Esophagus muscularis mucosa (tissue), 4 donors: ENCODE data around the gene GJB6. TPM values are rescaled to one million over a fixed set of nuclear protein-coding genes. Genes with fewer than 3 reads are reported as not detected.
"Not testable (repeated sequence)": the region's sequence is repeated elsewhere in the genome, so short reads cannot be mapped to it uniquely, and the experiment has no call there.

Experiments
- DNase-seq: peaks from one replicate; pipeline ENCODE4 v3.0.0-alpha.2; 2017; ENCODE audit errors: extremely low spot score
- H3K27ac ChIP-seq, 4 donors: fragments of 200-600 bp; sonication (generic); replicated peaks in 1 of 4; 1 replicate in 3 of 4; 2 replicates in 1 of 4; pipeline ENCODE4 v1.5.1; 2016 to 2019; ENCODE audit warnings: mild to moderate bottlenecking in 1 of 4
- H3K27me3 ChIP-seq, 4 donors: fragments of 200-600 bp; sonication (generic); one replicate each; pipeline versions ENCODE4 v1.5.1 to v1.6.0; 2016 to 2019
- H3K36me3 ChIP-seq, 4 donors: fragments of 200-600 bp; sonication (generic); one replicate each; pipeline ENCODE4 v1.5.1; 2016 to 2019
- H3K4me1 ChIP-seq, 4 donors: fragments of 200-600 bp; sonication (generic); one replicate each; pipeline ENCODE4 v1.5.1; 2016 to 2019
- H3K4me3 ChIP-seq, 4 donors: fragments of 200-600 bp; sonication (generic); 1 replicate in 2 of 4; 2 replicates in 2 of 4; pipeline ENCODE4 v1.5.1; 2016 to 2019; ENCODE audit warnings: mild to moderate bottlenecking in 4 of 4, moderate library complexity in 1 of 4
- H3K9me3 ChIP-seq, 4 donors: fragments of 200-600 bp; sonication (generic); 1 replicate in 3 of 4; 2 replicates in 1 of 4; pipeline ENCODE4 v1.5.1; 2016 to 2019
- EP300 ChIP-seq: sonication (generic); formaldehyde crosslinking; IDR thresholded peaks from one replicate; pipeline ENCODE4 v1.6.1; 2017; ENCODE audit warnings: antibody characterized with exemption
- POLR2A ChIP-seq: fragments of 450-650 bp; IDR thresholded peaks from one replicate; pipeline ENCODE4 v1.6.1; 2017; ENCODE audit warnings: antibody characterized with exemption, moderate library complexity, mild to moderate bottlenecking, low read depth
- POLR2AphosphoS5 ChIP-seq, 2 donors: sonication (generic); formaldehyde crosslinking; IDR thresholded peaks; one replicate each; pipeline ENCODE4 v1.6.1; 2017; ENCODE audit warnings: antibody characterized with exemption in 2 of 2
- WGBS: methylation state at CpG from one replicate; pipeline ENCODE4 v1.1.5; 2018; 5-methylcytosine and 5-hydroxymethylcytosine counted together
- intact Hi-C: fragments of 100-400 bp; cut with DNase I; formaldehyde crosslinking; loops from one replicate; pipeline ENCODE4 v1.15.1; 2023
- total RNA-seq, 4 donors: library from RNA; depleted of rRNA; stranded (reverse); fragments of >200 nt; gene quantifications; one replicate each; pipeline versions ENCODE4 v1.1.0 to v1.2.1, GENCODE V29; 2016
- TF ChIP-seq, protein P1 (sequence below), 3 experiments: fragments of 200-600 bp in 2 of 3; fragments of 450-650 bp in 1 of 3; sonication (generic) in 2 of 3; IDR thresholded peaks; one replicate each; pipeline ENCODE4 v1.5.1; 2017 to 2019; ENCODE audit warnings: antibody characterized with exemption in 3 of 3, mild to moderate bottlenecking in 2 of 3, moderate library complexity in 1 of 3

GJB6 gene
- total RNA-seq = not detected

DNA sequence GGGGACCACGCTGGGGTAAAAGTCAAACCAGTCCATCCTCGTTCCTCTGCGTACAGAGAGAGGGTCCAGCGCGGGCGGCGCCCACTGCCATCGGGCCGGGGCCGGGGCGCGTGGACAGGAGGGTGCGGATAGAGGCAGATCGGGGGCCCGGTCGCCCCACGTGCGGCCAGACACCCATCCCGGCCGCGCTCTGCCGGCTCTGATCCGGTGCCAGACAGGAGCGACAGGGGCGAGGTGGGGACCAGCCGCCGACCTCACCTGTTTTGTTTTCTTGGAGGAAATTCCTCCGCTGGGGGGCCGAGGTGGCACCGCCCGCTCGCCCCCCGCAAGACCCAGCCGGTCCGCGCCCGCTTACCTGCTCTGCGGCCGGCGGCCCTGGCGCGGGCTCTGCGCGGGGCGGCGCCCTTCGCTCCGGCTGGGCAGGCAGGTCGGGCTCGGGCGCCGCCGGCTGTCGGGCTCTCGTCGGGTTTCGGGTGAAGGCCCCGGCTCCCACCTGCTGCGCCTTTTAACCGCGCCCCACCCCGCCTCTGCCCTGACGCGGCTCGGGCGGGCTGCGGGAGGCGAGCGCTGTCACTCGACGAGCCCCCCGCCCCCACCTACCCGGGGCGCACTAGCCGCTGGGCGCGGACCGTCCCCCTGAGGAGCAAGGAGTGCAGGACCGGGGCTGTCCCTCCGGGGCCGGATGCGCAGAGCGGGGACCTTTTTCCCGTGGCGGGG lies at the start of gene GJB6:
Gene GJB6 (minus strand): TSS at position 481 of the 717 bp plus-strand sequence. CDS start 8,839 bp downstream, outside the sequence.
- Histone ChIP-seq H3K36me3 (no peaks in the 10 kb centered on the region), H3K27ac (no peak within 1 kb of the TSS), H3K9me3 (no peaks in the 10 kb centered on the region), H3K27me3 (peaks cover 0 to 72% (median 21%) of the 10 kb centered on the region in 4 donors), H3K4me3 (peak within 1 kb of the TSS; percentile 28 to 47 (median 40)), H3K4me1 (peaks cover 9 to 18% (median 13%) of the 10 kb centered on the region in 4 donors)
- DNase-seq = no peak
- WGBS = under 1% methylated on average over 35 of the region's 85 CpGs
- intact Hi-C loops = no loop called here
- no peak for TF ChIP-seq EP300
- TF ChIP-seq POLR2AphosphoS5 (IDR thresholded peaks at IDR 0.05) = no peak
- TF ChIP-seq, protein P1, sequence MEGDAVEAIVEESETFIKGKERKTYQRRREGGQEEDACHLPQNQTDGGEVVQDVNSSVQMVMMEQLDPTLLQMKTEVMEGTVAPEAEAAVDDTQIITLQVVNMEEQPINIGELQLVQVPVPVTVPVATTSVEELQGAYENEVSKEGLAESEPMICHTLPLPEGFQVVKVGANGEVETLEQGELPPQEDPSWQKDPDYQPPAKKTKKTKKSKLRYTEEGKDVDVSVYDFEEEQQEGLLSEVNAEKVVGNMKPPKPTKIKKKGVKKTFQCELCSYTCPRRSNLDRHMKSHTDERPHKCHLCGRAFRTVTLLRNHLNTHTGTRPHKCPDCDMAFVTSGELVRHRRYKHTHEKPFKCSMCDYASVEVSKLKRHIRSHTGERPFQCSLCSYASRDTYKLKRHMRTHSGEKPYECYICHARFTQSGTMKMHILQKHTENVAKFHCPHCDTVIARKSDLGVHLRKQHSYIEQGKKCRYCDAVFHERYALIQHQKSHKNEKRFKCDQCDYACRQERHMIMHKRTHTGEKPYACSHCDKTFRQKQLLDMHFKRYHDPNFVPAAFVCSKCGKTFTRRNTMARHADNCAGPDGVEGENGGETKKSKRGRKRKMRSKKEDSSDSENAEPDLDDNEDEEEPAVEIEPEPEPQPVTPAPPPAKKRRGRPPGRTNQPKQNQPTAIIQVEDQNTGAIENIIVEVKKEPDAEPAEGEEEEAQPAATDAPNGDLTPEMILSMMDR (IDR thresholded peaks at IDR 0.05) = no peak
- no peak for TF ChIP-seq POLR2A

DNA sequence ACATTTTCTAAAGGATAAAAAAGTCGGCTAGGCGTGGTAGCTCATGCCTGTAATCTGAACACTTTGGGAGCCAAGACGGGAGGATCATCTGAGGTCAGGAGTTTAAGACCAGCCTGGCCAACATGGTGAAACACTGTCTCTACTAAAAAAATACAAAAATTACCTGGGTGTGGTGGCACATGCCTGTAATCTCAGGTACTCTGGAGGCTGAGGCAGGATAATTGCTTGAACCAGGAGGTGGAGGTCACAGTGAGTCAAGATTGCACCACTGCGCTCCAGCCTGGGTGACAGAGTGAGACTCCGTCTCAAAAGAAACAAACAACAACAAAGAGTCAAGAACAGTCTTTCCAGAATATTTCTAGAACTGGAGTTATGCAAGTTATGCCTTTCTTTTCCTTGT lies 44.8 kb upstream of the GJB6 start:
- H3K27me3 ChIP-seq = peaks cover 0 to 17% (median 0%) of the 10 kb centered on the region in 4 donors
- H3K27ac ChIP-seq, H3K9me3 ChIP-seq, DNase-seq, H3K4me3 ChIP-seq, H3K36me3 ChIP-seq, H3K4me1 ChIP-seq, intact Hi-C loops: not testable (repeated sequence)
- WGBS = 76% methylated on average over 5 of the region's 5 CpGs

DNA sequence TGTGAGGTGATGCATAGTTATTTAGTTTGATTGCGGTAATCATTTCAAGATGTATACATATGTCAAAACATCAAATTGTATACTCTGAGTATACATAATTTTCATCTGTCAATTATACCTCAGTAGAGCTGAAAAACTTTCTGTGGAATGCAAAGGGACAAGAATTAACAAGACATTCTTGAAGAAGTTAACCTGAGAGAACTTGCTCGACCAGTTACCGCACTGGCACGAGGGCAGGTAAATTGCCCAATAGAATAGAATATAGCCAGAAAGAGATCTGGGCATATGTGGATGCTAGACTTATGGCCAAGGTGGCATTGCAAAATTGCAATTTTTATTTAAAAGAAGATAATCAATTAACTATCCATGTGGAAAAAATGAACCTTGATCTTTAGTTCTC lies 42.3 kb upstream of the GJB6 start:
- no peaks in the 10 kb centered on the region for H3K36me3 ChIP-seq
- intact Hi-C loops = no loop called here
- H3K27ac ChIP-seq = no peak overlapping the region
- TF ChIP-seq, protein P1 (IDR thresholded peaks at IDR 0.05) = no peak
- TF ChIP-seq POLR2A = no peak
- TF ChIP-seq EP300 = no peak
- TF ChIP-seq POLR2AphosphoS5 (IDR thresholded peaks at IDR 0.05) = no peak
- 93% methylated on average over 4 of the region's 4 CpGs for WGBS
- no peak overlapping the region for H3K4me3 ChIP-seq
- peak; percentile 4 for DNase-seq
- H3K4me1 ChIP-seq = no peaks in the 10 kb centered on the region
- no peaks in the 10 kb centered on the region for H3K9me3 ChIP-seq
- H3K27me3 ChIP-seq = peaks cover 0 to 25% (median 0%) of the 10 kb centered on the region in 4 donors

DNA sequence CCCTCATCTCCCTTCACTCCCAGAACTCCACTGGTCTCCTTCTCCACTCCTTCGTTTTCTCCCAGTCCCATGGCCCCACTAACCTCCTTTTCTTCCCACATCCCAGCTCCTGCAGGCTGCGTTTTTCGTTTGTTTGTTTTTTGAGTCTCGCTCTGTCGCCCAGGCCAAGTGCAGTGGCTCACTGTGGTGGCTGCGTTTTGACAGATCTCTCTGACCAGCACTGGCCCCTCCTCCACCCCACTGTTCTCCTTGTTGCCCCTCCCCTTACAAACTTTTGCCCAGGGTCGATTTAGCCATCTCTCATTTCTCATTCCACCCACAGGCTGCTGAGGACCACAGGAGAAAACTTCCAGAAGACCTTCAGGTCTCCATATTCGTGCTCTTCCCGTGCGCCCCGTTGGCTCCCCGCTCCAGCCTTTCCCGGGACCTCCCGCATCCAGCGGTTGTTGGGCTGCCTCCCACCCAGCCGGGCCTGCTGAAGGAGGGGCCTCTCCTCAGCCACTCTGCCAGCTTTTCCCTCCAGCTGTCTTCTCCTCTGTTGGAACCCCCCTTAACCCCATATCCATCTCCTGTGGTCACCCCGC lies 40.6 kb upstream of the GJB6 start:
- Histone ChIP-seq H3K4me3 (no peak overlapping the region), H3K27ac (no peak overlapping the region), H3K9me3 (no peaks in the 10 kb centered on the region), H3K36me3 (no peaks in the 10 kb centered on the region), H3K27me3 (peaks cover 0 to 27% (median 0%) of the 10 kb centered on the region in 4 donors), H3K4me1 (no peaks in the 10 kb centered on the region)
- intact Hi-C loops = no loop called here
- DNase-seq = peak; percentile 57
- no peak for TF ChIP-seq POLR2AphosphoS5 (IDR thresholded peaks at IDR 0.05)
- TF ChIP-seq, protein P1 (IDR thresholded peaks at IDR 0.05) = no peak
- no peak for TF ChIP-seq EP300
- TF ChIP-seq POLR2A = no peak
- 52% methylated on average over 17 of the region's 17 CpGs for WGBS

DNA sequence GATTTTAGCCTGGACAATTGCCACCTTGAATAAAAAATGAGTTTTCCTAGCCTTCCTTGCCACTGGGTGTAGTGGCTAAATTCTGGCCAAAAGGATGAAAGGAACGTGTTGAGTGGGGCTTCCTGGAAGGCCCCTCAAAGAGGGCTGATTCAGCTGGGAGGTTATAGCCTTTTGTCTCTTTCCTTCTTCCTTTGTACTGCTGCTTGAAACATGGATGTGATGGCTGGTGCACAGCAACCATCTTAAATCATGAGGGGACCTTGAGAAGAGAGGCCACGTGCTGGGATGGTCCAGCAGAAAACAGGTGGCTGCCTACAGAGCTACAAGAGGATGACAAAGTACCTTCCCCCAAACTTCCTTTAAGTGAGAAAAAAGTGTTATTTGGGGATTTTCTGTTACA lies 40.0 kb upstream of the GJB6 start:
- Histone ChIP-seq H3K4me1 (no peaks in the 10 kb centered on the region), H3K27ac (no peak overlapping the region), H3K9me3 (no peaks in the 10 kb centered on the region), H3K36me3 (no peaks in the 10 kb centered on the region), H3K4me3 (no peak overlapping the region), H3K27me3 (peaks cover 0 to 27% (median 0%) of the 10 kb centered on the region in 4 donors)
- TF ChIP-seq EP300 (no peak), POLR2A (no peak), POLR2AphosphoS5 (IDR thresholded peaks at IDR 0.05) (no peak)
- TF ChIP-seq, protein P1 (IDR thresholded peaks at IDR 0.05) = no peak
- peak; percentile 70 for DNase-seq
- intact Hi-C loops = no loop called here
- WGBS = 79% methylated on average over 2 of the region's 2 CpGs
